Large intestine (tissue), 3 donors: ENCODE data around the gene ZFYVE9. TPM values are rescaled to one million over a fixed set of nuclear protein-coding genes. Genes with fewer than 3 reads are reported as not detected.

Experiments used
- DNase-seq, 2 donors: peaks; one replicate each; pipeline versions ENCODE4 v3.0.0 to v3.0.0-alpha.2; 2013
- H3K27ac ChIP-seq: one replicate; pipeline ENCODE4 v1.5.1; 2013; ENCODE audit warnings: low read length
- H3K27me3 ChIP-seq: 2 replicates; pipeline ENCODE4 v1.6.1; 2013; ENCODE audit warnings: low read length; ENCODE audit not compliant: control insufficient read depth, insufficient read depth
- H3K36me3 ChIP-seq: 2 replicates; pipeline ENCODE4 v1.6.1; 2013; ENCODE audit warnings: low read length; ENCODE audit not compliant: control insufficient read depth, insufficient read depth
- H3K4me1 ChIP-seq: one replicate; pipeline ENCODE4 v1.6.1; 2013; ENCODE audit warnings: low read length; ENCODE audit not compliant: control insufficient read depth, insufficient read depth
- H3K4me3 ChIP-seq: one replicate; pipeline ENCODE4 v1.5.1; 2013; ENCODE audit warnings: low read length
- H3K9me3 ChIP-seq: one replicate; pipeline ENCODE4 v1.6.1; 2013; ENCODE audit warnings: mild to moderate bottlenecking, low read depth, low read length, moderate library complexity; ENCODE audit not compliant: control insufficient read depth
- WGBS: methylation state at CpG from one replicate; pipeline ENCODE4 v1.1.5; 2013; ENCODE audit warnings: low lambda C conversion rate; ENCODE audit not compliant: insufficient coverage; 5-methylcytosine and 5-hydroxymethylcytosine counted together
- polyA plus RNA-seq: library from polyadenylated mRNA; unstranded; fragments of 120-200 nt; gene quantifications from one replicate; pipeline ENCODE4 v1.2.1, GENCODE V29; 2013

ZFYVE9 gene
- polyA plus RNA-seq, 1 donor: 14.5 TPM

GRCh38 chr1:52357397-52357796, 215.5 kb downstream of the ZFYVE9 start:
- H3K4me3 ChIP-seq: no peak overlapping the region
- no peaks in the 10 kb centered on the region for H3K27me3 ChIP-seq
- WGBS: no CpG with 5 or more reads among the region's 9 CpGs
- no peaks in the 10 kb centered on the region for H3K9me3 ChIP-seq
- H3K4me1 ChIP-seq: no peaks in the 10 kb centered on the region
- no peak overlapping the region for H3K27ac ChIP-seq
- peaks cover 100% of the 10 kb centered on the region for H3K36me3 ChIP-seq
- DNase-seq: no peak

GRCh38 chr1:52358851-52359497, 217.1 kb downstream of the ZFYVE9 start:
- Histone ChIP-seq H3K9me3 (no peaks in the 10 kb centered on the region), H3K27ac (no peak overlapping the region), H3K27me3 (no peaks in the 10 kb centered on the region), H3K4me3 (no peak overlapping the region), H3K36me3 (peaks cover 95% of the 10 kb centered on the region), H3K4me1 (no peaks in the 10 kb centered on the region)
- DNase-seq: no peak
- no CpG with 5 or more reads among the region's 18 CpGs for WGBS

DNA sequence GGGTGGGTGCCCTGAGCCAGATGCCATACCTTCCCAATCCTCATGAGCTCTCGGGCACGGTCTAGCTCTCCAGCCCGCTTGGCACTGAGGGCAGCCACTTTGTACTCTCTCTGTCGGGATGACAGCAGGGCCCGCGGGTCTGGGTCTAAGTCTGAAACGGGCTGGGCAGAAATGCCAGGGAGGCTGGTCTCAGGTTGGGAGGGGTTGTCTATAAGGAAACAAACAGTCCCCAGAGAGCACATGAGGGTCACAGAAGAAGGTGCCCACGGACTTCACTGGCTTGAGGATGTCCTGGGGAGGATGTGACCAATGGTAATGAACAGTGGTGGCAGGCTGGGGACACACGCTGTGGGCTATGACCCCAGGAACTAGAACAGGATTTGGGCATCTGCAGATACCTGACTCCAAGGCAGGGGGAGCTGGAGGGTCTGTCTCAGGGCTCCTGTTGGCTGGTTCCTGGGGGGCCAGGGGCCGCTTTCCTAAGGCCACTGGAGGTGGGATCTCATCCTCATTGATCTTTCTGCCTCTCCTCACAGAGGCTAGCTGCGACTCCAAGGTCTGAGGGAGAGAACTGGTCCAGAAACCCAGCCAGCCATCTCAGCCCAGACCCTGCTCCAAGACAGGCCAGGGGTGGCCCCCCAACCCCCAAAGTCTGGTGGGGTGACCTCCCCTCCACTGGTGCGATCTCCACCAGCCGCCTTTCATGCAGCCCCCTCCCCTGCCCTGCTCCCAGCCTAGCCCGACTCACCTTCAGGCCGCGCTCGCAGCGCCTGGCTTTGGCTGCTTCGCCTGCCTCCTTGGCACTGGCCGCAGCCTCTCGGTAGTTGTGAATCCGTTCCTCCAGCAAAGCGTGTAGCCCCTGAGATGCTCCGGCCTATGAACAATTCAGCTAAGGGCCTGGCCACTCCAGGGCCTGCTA, 218.0 kb downstream of the ZFYVE9 start:
- H3K9me3 ChIP-seq: no peaks in the 10 kb centered on the region
- H3K4me3 ChIP-seq: no peak overlapping the region
- H3K4me1 ChIP-seq: peaks cover 6% of the 10 kb centered on the region
- no peak for DNase-seq
- H3K27me3 ChIP-seq: no peaks in the 10 kb centered on the region
- no CpG with 5 or more reads among the region's 24 CpGs for WGBS
- H3K27ac ChIP-seq: no peak overlapping the region
- H3K36me3 ChIP-seq: peaks cover 89% of the 10 kb centered on the region

- Histone ChIP-seq H3K27ac (no peak overlapping the region), H3K4me3 (no peak overlapping the region), H3K27me3 (no peaks in the 10 kb centered on the region), H3K36me3 (peaks cover 83% of the 10 kb centered on the region), H3K9me3 (no peaks in the 10 kb centered on the region), H3K4me1 (peaks cover 9% of the 10 kb centered on the region)
- no CpG with 5 or more reads among the region's 7 CpGs for WGBS
- no peak for DNase-seq
These were observed 218.7 kb downstream of the ZFYVE9 start for GRCh38 chr1:52360595-52360968.

- Histone ChIP-seq H3K4me3 (no peak overlapping the region), H3K9me3 (peaks cover 3% of the 10 kb centered on the region), H3K27me3 (no peaks in the 10 kb centered on the region), H3K36me3 (peaks cover 45% of the 10 kb centered on the region), H3K4me1 (peaks cover 9% of the 10 kb centered on the region), H3K27ac (no peak overlapping the region)
- DNase-seq: no peak
- WGBS: no CpG with 5 or more reads among the region's 5 CpGs
These were observed 222.4 kb downstream of the ZFYVE9 start for GRCh38 chr1:52364235-52364839.

DNA sequence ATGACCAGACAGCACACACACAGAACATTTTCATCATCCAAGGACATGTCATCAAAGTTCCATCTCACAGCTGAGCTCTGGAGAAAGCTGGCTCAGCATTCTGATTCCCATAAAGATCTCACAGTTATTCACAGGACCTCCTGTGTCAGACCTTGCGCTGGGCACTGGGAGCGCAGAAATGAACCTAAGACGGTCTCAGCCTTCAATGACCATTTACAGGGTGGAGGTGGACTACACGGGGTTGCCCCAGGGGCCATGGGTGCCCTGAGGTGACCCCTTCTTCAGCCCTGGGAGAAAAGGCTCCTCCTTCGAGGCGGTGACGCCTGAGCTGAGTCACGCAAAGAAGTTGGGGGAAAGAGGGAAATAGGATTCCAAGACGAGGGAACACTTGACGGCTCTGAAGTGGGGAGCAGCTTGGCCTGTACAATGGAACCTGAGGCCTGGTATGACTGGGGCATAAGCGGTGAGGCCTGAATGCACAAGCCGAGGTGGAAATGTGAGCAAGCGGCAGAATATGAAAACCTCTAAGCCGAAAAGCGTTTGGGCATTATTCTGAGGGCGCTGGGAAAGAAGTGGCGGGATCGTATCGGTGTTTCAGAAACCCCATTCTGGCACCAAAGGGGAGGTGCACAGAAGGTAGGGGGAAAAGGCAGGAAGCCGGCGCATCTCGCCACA, 223.3 kb downstream of the ZFYVE9 start:
- WGBS: no CpG with 5 or more reads among the region's 22 CpGs
- peaks cover 3% of the 10 kb centered on the region for H3K9me3 ChIP-seq
- H3K36me3 ChIP-seq: peaks cover 37% of the 10 kb centered on the region
- peaks cover 9% of the 10 kb centered on the region for H3K4me1 ChIP-seq
- H3K27me3 ChIP-seq: no peaks in the 10 kb centered on the region
- H3K4me3 ChIP-seq: peak overlapping the region; percentile 83
- DNase-seq: peak; percentile 52 to 74
- peak overlapping the region; percentile 86 for H3K27ac ChIP-seq

GRCh38 chr1:52365746-52366516, 224.0 kb downstream of the ZFYVE9 start, which contains the start of gene CC2D1B:
TSS of gene CC2D1B (minus strand) at chr1:52366205. CDS start at chr1:52364620, 1,585 bp downstream.
- H3K4me1 ChIP-seq: peaks cover 9% of the 10 kb centered on the region
- peak within 1 kb of the TSS; percentile 83 for H3K4me3 ChIP-seq
- H3K9me3 ChIP-seq: peaks cover 3% of the 10 kb centered on the region
- H3K27me3 ChIP-seq: no peaks in the 10 kb centered on the region
- peak; percentile 99 for DNase-seq
- WGBS: no CpG with 5 or more reads among the region's 92 CpGs
- H3K36me3 ChIP-seq: peaks cover 30% of the 10 kb centered on the region
- peak within 1 kb of the TSS; percentile 86 for H3K27ac ChIP-seq

GRCh38 chr1:52366517-52366827, 224.6 kb downstream of the ZFYVE9 start:
- H3K36me3 ChIP-seq: peaks cover 24% of the 10 kb centered on the region
- no peaks in the 10 kb centered on the region for H3K27me3 ChIP-seq
- H3K4me1 ChIP-seq: peaks cover 9% of the 10 kb centered on the region
- no CpG with 5 or more reads among the region's 8 CpGs for WGBS
- DNase-seq: no peak
- peak overlapping the region; percentile 70 for H3K27ac ChIP-seq
- H3K9me3 ChIP-seq: peaks cover 3% of the 10 kb centered on the region
- H3K4me3 ChIP-seq: peak overlapping the region; percentile 83

DNA sequence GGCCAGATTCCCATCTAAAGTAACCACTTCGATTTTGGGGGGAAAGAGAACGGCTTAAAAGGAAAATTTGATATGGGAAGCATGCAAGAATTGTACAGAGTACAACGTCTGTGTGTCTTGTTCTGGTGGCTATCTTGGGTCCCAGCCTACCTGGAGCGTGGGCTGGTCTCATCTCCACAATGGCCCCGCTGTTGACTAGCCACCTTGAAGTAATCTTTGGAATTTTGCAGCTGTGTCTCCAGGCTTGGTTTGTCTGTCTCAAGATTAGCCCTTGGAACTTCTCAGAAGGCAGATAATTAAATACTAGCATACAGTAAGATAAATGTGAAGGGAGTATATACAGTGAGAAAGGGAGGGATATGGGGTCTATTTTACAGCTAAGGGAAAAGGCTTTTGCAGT, 225.4 kb downstream of the ZFYVE9 start:
- peaks cover 3% of the 10 kb centered on the region for H3K9me3 ChIP-seq
- no peaks in the 10 kb centered on the region for H3K27me3 ChIP-seq
- H3K4me1 ChIP-seq: peaks cover 9% of the 10 kb centered on the region
- DNase-seq: no peak
- no peak overlapping the region for H3K4me3 ChIP-seq
- peaks cover 16% of the 10 kb centered on the region for H3K36me3 ChIP-seq
- 100% methylated on average over 1 of the region's 5 CpGs for WGBS
- no peak overlapping the region for H3K27ac ChIP-seq
